ENCODE measurements around the gene MADCAM1.
"Not testable (repeated sequence)": the region's sequence is repeated elsewhere in the genome, so short reads cannot be mapped to it uniquely, and the experiment has no call there.

Gene MADCAM1

GRCh38 chr19:465056-465816, 31.1 kb upstream of the MADCAM1 start:
- DNase-seq (ENCODE audit: low spot score) = no peak

- no peak for DNase-seq (ENCODE audit: low spot score)
Measured at GRCh38 chr19:467554-467953, 28.7 kb upstream of the MADCAM1 start.

GRCh38 chr19:468587-469256, 27.6 kb upstream of the MADCAM1 start:
- no peak for DNase-seq (ENCODE audit: low spot score)

- DNase-seq (ENCODE audit: low spot score) = no peak
Measured at GRCh38 chr19:469833-470232, 26.5 kb upstream of the MADCAM1 start.

- DNase-seq (ENCODE audit: low spot score) = no peak
Measured at GRCh38 chr19:470701-471100, 25.6 kb upstream of the MADCAM1 start.

GRCh38 chr19:472005-472858, 24.1 kb upstream of the MADCAM1 start:
- DNase-seq (ENCODE audit: low spot score) = no peak

GRCh38 chr19:474126-475078, 21.9 kb upstream of the MADCAM1 start:
- no peak for DNase-seq (ENCODE audit: low spot score)

- DNase-seq (ENCODE audit: low spot score) = no peak
Measured at GRCh38 chr19:475360-475759, 20.9 kb upstream of the MADCAM1 start.

- DNase-seq (ENCODE audit: low spot score) = no peak
Measured at GRCh38 chr19:478236-478903, 17.9 kb upstream of the MADCAM1 start.

- no peak for DNase-seq (ENCODE audit: low spot score)
Measured at GRCh38 chr19:478976-479375, 17.3 kb upstream of the MADCAM1 start.

GRCh38 chr19:480016-480855, 16.1 kb upstream of the MADCAM1 start:
- peak; percentile 54 for DNase-seq (ENCODE audit: low spot score)

GRCh38 chr19:481100-481499, 15.2 kb upstream of the MADCAM1 start:
- not testable (repeated sequence) for DNase-seq (ENCODE audit: low spot score)

- no peak for DNase-seq (ENCODE audit: low spot score)
Measured at GRCh38 chr19:482186-483041, 13.9 kb upstream of the MADCAM1 start.

GRCh38 chr19:483332-484072, 12.8 kb upstream of the MADCAM1 start:
- no peak for DNase-seq (ENCODE audit: low spot score)

GRCh38 chr19:484494-484893, 11.8 kb upstream of the MADCAM1 start:
- no peak for DNase-seq (ENCODE audit: low spot score)

GRCh38 chr19:485077-485476, 11.2 kb upstream of the MADCAM1 start:
- no peak for DNase-seq (ENCODE audit: low spot score)

- DNase-seq (ENCODE audit: low spot score) = no peak
Measured at GRCh38 chr19:485583-486236, 10.6 kb upstream of the MADCAM1 start.

Measured in CD4-positive, alpha-beta T cell treated with Interleukin-2 at 100 ng/mL for 4 hours (primary cell).